ENCODE measurements around the gene TNFRSF8. TPM values are rescaled to one million over a fixed set of nuclear protein-coding genes. Genes with fewer than 3 reads are reported as not detected.

Gene TNFRSF8
- total RNA-seq, 4 donors from 2014 or later = 0.84 to 4.9 (median 1.8) TPM; not detected in 1

DNA sequence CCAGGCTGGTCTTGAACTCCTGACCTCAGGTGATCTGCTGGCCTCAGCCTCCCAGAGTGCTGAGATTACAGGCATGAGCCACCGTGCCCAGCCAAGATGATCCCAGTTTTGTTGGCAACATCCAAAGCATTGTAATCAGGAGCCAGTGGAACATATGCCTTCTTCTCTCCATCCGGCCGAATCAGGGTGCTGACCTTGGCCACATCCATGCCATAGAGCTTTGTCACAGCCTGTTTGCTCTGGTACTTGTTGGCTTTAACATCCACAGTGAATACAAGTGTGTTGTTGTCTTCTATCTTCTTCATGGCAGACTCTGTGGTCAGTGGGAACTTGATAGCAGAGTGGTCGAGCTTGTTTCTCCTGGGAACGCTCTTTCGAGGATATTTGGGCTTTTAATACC is 17.1 kb downstream of the TNFRSF8 start:
- Histone ChIP-seq H3K9me3 (peaks cover 0 to 27% (median 2%) of the 10 kb centered on the region in 4 donors), H3K27ac (no peak overlapping the region), H3K27me3 (no peaks in the 10 kb centered on the region), H3K4me1 (peaks cover 0 to 6% (median 0%) of the 10 kb centered on the region in 4 donors), H3K4me3 (no peak overlapping the region), H3K36me3 (no peaks in the 10 kb centered on the region)
- TF ChIP-seq EP300 (IDR thresholded peaks at IDR 0.05) (no peak), POLR2A (IDR thresholded peaks at IDR 0.05) (no peak)
- TF ChIP-seq, protein P1, sequence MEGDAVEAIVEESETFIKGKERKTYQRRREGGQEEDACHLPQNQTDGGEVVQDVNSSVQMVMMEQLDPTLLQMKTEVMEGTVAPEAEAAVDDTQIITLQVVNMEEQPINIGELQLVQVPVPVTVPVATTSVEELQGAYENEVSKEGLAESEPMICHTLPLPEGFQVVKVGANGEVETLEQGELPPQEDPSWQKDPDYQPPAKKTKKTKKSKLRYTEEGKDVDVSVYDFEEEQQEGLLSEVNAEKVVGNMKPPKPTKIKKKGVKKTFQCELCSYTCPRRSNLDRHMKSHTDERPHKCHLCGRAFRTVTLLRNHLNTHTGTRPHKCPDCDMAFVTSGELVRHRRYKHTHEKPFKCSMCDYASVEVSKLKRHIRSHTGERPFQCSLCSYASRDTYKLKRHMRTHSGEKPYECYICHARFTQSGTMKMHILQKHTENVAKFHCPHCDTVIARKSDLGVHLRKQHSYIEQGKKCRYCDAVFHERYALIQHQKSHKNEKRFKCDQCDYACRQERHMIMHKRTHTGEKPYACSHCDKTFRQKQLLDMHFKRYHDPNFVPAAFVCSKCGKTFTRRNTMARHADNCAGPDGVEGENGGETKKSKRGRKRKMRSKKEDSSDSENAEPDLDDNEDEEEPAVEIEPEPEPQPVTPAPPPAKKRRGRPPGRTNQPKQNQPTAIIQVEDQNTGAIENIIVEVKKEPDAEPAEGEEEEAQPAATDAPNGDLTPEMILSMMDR (IDR thresholded peaks at IDR 0.05) = no peak
- WGBS, 2 donors = 66 to 67% methylated on average over 6 of the region's 6 CpGs
- no peak for DNase-seq (ENCODE audit: low spot score in 2 of 2)

GRCh38 chr1:12080773-12081556 is 17.9 kb downstream of the TNFRSF8 start:
- 91 to 97% methylated on average over 9 of the region's 9 CpGs for WGBS, 2 donors
- H3K4me1 ChIP-seq = peaks cover 0 to 6% (median 0%) of the 10 kb centered on the region in 4 donors
- no peaks in the 10 kb centered on the region for H3K27me3 ChIP-seq
- no peak overlapping the region for H3K27ac ChIP-seq
- H3K36me3 ChIP-seq = no peaks in the 10 kb centered on the region
- H3K9me3 ChIP-seq = peaks cover 0 to 27% (median 2%) of the 10 kb centered on the region in 4 donors
- TF ChIP-seq EP300 (IDR thresholded peaks at IDR 0.05) (no peak), POLR2A (IDR thresholded peaks at IDR 0.05) (no peak)
- TF ChIP-seq, protein P1 (IDR thresholded peaks at IDR 0.05) = no peak
- DNase-seq (ENCODE audit: low spot score in 2 of 2) = no peak
- H3K4me3 ChIP-seq = no peak overlapping the region

DNA sequence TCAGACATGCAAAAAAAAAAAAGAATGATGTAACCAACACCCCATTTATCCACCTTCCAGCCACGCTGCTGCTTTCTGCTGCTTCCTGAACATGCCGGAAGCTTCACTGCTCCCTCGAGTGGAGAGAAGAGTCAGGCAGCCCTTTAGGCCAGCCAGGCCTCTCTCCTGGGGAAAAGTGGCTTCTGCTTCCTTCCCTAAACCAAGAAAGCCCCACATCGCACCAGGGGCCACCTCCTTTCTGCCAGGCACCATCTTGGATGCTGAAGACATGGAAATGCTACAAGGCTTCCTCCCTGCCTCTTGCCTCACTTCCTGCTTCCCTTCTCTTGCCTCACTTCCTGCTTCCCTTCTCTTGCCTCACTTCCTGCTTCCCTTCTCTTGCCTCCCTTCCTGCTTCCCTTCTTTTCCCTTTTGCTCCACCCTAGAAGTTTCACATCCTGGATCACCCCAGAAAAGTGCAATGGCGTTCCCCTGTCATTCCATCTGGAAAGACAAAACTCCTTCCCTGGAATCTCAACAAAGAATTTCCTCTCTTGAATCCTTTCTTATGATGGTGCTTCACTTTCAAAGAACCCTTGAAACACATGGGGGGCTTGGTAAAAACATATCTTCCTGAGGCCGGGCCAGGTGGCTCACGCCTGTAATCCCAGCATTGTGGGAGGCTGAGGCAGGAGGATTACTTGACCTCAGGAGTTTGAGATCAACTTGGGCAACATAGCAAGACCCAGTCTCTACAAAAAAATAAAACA is 18.7 kb downstream of the TNFRSF8 start:
- Histone ChIP-seq H3K4me1 (peaks cover 0 to 6% (median 0%) of the 10 kb centered on the region in 4 donors), H3K36me3 (no peaks in the 10 kb centered on the region), H3K27ac (no peak overlapping the region), H3K4me3 (no peak overlapping the region), H3K27me3 (no peaks in the 10 kb centered on the region), H3K9me3 (peaks cover 0 to 28% (median 2%) of the 10 kb centered on the region in 4 donors)
- DNase-seq (ENCODE audit: low spot score in 2 of 2) = no peak
- WGBS, 2 donors = 86 to 88% methylated on average over 7 of the region's 7 CpGs
- TF ChIP-seq EP300 (IDR thresholded peaks at IDR 0.05) (no peak), POLR2A (IDR thresholded peaks at IDR 0.05) (no peak)
- TF ChIP-seq, protein P1 (IDR thresholded peaks at IDR 0.05) = no peak

DNA sequence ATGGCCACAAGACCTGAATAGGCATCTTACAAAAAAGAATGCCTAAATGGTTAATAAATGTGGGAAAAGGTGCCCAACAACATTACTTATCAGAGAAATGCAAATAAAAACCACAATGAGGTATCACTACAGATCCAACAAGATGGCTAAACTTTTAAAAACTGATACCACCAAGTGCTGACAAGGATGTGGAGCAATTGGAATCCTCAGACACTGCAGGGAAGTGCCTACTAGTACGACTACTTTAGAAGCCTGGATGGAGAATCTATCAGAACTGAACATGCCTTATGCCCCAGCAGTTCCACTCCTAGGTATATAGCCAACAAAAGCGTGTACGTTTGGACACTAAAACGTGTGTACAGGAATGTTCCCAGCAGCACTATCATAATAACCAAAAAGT is 19.9 kb downstream of the TNFRSF8 start:
- peaks cover 0 to 6% (median 0%) of the 10 kb centered on the region in 4 donors for H3K4me1 ChIP-seq
- H3K27me3 ChIP-seq = no peaks in the 10 kb centered on the region
- H3K4me3 ChIP-seq = no peak overlapping the region
- no peaks in the 10 kb centered on the region for H3K36me3 ChIP-seq
- 87 to 95% methylated on average over 4 of the region's 4 CpGs for WGBS, 2 donors
- H3K9me3 ChIP-seq = peaks cover 0 to 23% (median 2%) of the 10 kb centered on the region in 4 donors
- DNase-seq (ENCODE audit: low spot score in 2 of 2) = no peak
- H3K27ac ChIP-seq = no peak overlapping the region
- TF ChIP-seq EP300 (IDR thresholded peaks at IDR 0.05) = no peak

- 77 to 78% methylated on average over 8 of the region's 8 CpGs for WGBS, 2 donors
- Histone ChIP-seq H3K27me3 (no peaks in the 10 kb centered on the region), H3K4me3 (no peak overlapping the region), H3K36me3 (no peaks in the 10 kb centered on the region), H3K9me3 (peaks cover 0 to 23% (median 2%) of the 10 kb centered on the region in 4 donors), H3K4me1 (peaks cover 0 to 6% (median 0%) of the 10 kb centered on the region in 4 donors), H3K27ac (no peak overlapping the region)
- no peak for DNase-seq (ENCODE audit: low spot score in 2 of 2)
- TF ChIP-seq, protein P1 (IDR thresholded peaks at IDR 0.05) = no peak
- no peak for TF ChIP-seq EP300 (IDR thresholded peaks at IDR 0.05)
- TF ChIP-seq POLR2A (IDR thresholded peaks at IDR 0.05) = no peak
Measured at GRCh38 chr1:12083766-12084165, 20.7 kb downstream of the TNFRSF8 start.
